ENCODE results near the gene CEP83.
A peak's percentile ranks its signal among the peaks of the same experiment; 100 is the strongest.

CEP83 gene

GRCh38 chr12:94269316-94269999 lies 190.2 kb downstream of the CEP83 start:
- no peak for DNase-seq (ENCODE audit: low read depth)

- no peak for DNase-seq (ENCODE audit: low read depth)
Measured at GRCh38 chr12:94267921-94268471, 191.7 kb downstream of the CEP83 start.

GRCh38 chr12:94267537-94267872 lies 192.2 kb downstream of the CEP83 start:
- no peak for DNase-seq (ENCODE audit: low read depth)

GRCh38 chr12:94266796-94267536 lies 192.7 kb downstream of the CEP83 start:
- DNase-seq (ENCODE audit: low read depth) = peak; percentile 16

- no peak for DNase-seq (ENCODE audit: low read depth)
Measured at GRCh38 chr12:94265966-94266745, 193.5 kb downstream of the CEP83 start.

- no peak for DNase-seq (ENCODE audit: low read depth)
Measured at GRCh38 chr12:94265539-94265938, 194.1 kb downstream of the CEP83 start.

GRCh38 chr12:94264736-94265485 lies 194.8 kb downstream of the CEP83 start:
- DNase-seq (ENCODE audit: low read depth) = no peak

GRCh38 chr12:94263905-94264561 lies 195.6 kb downstream of the CEP83 start:
- no peak for DNase-seq (ENCODE audit: low read depth)

GRCh38 chr12:94263011-94263811 lies 196.5 kb downstream of the CEP83 start:
- no peak for DNase-seq (ENCODE audit: low read depth)

- DNase-seq (ENCODE audit: low read depth) = peak; percentile 99
Measured at GRCh38 chr12:94262228-94263010, 197.2 kb downstream of the CEP83 start.

- DNase-seq (ENCODE audit: low read depth) = no peak
Measured at GRCh38 chr12:94261786-94262185, 197.9 kb downstream of the CEP83 start.

- no peak for DNase-seq (ENCODE audit: low read depth)
Measured at GRCh38 chr12:94261119-94261518, 198.5 kb downstream of the CEP83 start.

GRCh38 chr12:94260717-94261116 lies 198.9 kb downstream of the CEP83 start:
- no peak for DNase-seq (ENCODE audit: low read depth)

- DNase-seq (ENCODE audit: low read depth) = no peak
Measured at GRCh38 chr12:94260017-94260416, 199.7 kb downstream of the CEP83 start.

- no peak for DNase-seq (ENCODE audit: low read depth)
Measured at GRCh38 chr12:94258593-94258992, 201.1 kb downstream of the CEP83 start.
